HG02870 (cell line): Measurements from ENCODE around the gene MARCHF5.
A peak's percentile ranks its signal among the peaks of the same experiment; 100 is the strongest.

Experiments
- ATAC-seq: cut with Tn5 transposase; IDR thresholded peaks from one replicate; pipeline ENCODE4 v1.9.1; 2021; ENCODE audit warnings: mild to moderate bottlenecking, moderate library complexity; ENCODE audit not compliant: unreplicated experiment

The MARCHF5 gene

GRCh38 chr10:92290837-92291615, at the start of gene MARCHF5, which contains the start of gene CPEB3:
Gene MARCHF5 (plus strand): TSS chr10:92291167. CDS start chr10:92291495, 328 bp downstream.
Gene CPEB3 (minus strand): TSS chr10:92291078. CDS start chr10:92240350, 50,728 bp downstream.
- peak; percentile 99 for ATAC-seq

GRCh38 chr10:92241501-92241900, 49.5 kb upstream of the MARCHF5 start:
- no peak for ATAC-seq

DNA sequence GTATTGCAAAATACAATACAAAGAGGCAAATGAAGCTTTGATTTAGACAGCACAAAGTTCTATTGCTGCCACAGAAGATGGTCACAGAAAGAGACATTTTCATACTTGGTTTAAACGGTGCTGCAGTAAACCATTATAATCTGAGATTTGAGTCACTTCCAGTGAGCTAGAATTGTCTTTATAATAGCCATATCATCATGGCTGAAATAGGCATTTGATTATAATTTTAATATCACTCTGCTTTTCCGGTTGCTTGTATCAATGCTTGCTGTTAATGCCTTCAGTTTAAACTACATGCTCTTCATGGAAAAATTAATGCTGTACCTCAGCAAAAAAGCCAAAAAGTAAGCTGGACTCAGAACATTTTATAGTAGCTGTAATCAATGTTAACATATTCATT, 48.6 kb upstream of the MARCHF5 start:
- ATAC-seq = no peak

DNA sequence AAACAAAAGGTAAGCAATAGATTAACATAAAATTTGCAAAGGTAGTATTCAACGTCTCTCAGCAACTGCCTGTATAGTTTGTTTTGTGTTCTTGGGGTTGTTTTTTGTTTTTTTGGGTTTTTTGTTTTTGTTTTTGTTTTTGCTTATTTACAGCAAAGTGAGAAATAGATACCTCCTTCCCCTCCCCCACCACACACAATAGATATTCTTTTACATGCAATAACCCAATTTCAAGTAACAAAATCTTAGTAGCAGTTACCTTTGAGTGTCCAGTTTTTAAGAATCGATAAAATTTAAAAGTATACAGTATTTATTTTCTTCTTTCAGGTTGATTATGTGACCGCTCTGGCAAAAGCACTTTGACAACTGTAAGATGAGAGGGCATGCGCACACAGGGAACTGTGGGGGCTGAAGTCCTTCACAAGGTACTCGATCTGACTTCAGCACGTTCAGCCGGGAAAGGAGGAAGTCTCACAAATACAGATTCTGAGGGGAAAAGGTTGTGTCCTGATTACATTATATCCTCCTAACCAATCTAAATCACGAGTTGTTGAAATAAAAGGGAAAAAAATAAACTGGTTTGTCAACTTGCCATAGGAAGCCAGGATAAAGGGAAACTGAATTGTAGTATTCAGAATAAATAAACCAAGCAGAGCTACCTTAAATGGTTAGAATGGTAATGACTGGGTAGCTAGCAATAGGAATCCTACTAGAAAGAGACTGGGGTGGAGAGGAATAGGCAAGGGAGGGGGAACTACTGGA, 47.9 kb upstream of the MARCHF5 start:
- peak; percentile 32 for ATAC-seq

- peak; percentile 68 for ATAC-seq
Measured at GRCh38 chr10:92244796-92245195, 46.2 kb upstream of the MARCHF5 start.

- ATAC-seq = no peak
Measured at GRCh38 chr10:92248566-92248965, 42.4 kb upstream of the MARCHF5 start.

- no peak for ATAC-seq
Measured at GRCh38 chr10:92263396-92263795, 27.6 kb upstream of the MARCHF5 start.

GRCh38 chr10:92264249-92264648, 26.7 kb upstream of the MARCHF5 start:
- ATAC-seq = no peak

DNA sequence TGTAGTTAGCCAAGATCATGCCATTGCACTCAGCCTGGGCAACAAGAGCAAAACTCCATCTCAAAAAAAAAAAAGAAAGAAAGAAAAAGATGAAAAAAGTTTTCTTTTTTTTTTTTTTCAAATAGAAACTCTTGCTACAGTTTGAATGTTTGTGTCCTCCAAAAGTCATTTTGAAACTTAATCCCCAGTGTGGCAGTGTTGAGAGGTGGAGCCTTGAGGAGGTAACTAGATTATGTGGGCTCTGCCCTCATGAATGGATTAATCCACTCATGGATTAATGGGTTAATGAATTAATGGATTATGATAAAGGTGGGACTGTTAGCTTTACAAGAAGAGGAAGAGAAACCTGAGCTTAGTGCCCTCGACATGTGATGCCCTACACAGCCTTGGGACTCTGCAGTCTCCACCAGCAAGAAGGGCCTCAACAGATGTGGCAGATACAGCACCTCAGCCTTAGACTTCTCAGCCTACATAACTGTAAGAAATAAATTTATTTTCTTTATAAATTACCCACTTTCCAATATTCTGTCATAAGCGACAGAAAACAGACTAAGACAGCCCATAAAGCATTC, 25.2 kb upstream of the MARCHF5 start:
- ATAC-seq = no peak

DNA sequence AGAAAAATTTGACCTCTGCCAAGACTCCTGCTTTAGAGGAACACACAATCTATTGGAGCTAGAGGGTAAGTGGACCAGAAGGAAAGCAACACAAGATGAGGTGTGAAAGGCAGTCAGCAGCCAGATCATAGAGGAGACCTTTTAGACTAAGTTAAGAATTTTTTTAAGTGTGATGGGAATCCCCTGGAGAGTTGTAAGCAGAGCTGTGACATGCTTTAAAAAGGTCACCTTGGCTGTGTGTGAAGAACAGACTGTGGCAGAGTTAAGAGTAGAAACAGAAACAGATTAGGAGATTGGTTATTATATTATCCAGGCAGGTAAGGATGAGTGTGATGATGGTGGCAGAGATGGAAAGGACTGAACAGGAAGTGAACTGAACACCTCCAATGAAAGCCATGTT, 23.6 kb upstream of the MARCHF5 start:
- no peak for ATAC-seq

DNA sequence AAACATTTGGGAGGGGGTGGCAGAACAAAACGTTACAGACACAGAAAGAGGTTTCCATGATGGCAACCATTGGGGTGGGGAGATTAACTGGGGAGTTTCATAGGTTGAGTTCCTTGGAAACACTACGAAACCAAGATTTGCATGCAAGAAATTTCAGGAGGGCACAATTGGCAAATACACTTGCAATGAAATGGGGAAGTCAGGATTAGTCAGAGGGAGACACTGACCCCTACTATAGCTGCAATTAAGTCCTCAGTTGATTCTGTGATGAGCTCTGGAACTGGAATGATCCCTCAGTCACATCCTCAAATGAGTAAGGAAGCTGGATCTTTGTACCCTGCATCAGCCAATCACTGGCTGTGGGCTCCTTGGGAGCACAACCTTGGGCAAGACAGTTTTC, 22.2 kb upstream of the MARCHF5 start:
- ATAC-seq = no peak

GRCh38 chr10:92274071-92274470, 16.9 kb upstream of the MARCHF5 start:
- ATAC-seq = no peak

DNA sequence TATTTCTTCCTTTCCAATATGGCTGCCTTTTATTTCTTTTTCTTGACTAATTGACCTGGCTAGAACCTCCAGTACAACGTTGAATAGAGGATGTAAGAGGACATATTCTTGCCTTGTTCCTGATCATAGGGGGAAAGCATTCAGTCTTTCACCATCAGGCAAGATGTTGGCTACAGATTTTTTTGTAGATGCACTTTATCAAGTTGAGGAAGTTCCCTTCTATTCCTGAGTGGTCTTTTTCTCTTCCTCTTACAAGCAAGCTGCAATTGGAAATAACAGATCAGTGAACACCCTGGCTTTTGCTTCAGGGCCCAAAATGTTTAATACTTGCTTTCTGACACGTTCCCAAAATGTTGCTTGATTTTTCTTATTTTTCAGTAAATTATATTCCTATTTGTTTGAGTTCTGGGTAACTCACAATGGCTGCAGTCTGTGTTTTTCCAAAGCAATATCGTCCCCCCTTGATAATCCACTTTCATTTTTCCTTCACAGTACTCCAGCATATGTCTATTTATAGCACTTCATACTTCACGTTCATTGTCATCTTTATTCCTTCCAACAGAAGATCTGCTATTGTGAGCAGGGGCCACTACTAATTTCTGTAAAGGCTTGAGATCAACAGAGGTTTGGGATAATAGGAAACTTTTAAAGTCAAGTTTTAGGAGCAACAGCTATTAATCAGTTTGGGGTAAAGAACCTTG, 11.8 kb upstream of the MARCHF5 start:
- no peak for ATAC-seq

- no peak for ATAC-seq
Measured at GRCh38 chr10:92284112-92284704, 6.8 kb upstream of the MARCHF5 start.

DNA sequence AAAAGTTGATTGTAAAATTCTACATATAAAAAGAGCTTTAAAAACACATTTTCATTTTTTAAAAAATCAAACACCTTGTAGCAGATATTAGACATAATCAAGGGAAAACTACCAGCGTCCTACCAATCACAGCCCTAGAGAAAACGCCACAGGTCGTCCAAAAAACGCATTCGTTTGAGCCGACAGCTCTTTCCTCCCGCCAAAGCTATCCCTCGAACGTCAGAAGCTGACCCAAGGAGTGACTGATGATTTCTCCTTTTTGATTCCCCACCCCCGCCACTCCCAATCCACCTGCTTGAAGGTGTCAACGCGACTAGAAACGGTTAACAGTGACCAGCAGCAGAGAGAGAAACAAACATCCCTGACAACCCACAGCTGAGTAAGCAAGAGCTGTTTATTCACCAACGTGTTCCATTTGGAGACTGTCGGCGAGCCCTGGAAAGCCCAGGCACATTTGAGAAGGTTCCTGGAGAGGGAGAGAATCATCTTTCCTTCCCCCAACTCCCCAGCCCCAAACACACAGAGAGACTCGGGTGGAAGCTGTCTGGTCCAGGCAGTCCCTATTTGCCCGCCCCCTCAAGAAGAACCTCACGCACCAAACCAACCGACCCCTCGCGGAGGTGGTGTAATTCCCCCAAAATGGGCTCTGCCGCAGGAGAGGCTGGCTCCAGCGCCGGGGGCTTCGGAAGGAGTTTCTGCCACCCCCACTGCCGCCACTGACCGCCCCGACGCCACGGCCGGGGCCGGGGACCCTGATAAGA, 711 bp upstream of the MARCHF5 start:
- ATAC-seq = peak; percentile 12

GRCh38 chr10:92291616-92291865, 574 bp downstream of the MARCHF5 start:
- no peak for ATAC-seq

DNA sequence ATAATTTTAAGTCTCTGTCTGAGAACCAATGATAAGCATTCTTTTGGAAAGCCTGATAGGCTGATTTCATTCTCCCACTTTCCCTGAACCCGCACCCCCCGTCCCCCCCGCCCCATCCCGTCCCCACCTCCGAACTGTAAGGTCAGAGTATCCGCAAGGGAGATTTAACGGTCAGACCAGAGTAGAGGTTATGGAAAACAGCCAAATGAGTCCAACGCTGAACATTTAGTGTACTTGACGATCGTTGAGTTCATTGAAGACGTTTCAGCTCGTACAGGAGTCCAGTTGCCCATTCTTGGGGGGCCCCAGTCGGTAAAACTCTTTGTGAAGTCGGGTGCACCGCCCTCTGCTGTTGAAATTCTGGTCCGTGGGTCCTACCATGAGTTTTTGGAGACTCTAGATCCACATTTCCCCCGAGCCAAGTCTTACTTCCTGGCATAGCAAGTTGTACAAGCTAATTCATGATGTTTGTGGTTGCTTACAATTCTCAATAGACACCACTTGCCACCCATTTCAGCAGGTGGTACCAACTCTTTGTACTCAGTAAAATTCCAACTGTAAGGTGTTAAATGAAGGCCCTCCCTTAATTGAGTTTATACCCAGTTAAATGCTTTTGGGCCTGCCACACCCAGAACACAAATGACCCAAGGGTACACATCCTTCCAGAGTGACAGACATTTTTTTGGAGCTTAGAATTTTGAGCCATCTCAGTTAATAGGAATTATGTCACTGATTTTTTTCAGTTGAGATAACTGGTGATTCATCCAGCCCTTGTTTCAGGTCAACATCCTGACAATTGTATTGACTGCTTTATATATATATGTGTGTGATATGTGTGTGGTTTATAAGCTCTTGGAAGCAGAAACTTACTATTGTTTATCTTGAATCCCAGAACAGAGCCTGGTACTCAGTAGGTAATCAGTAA, 1.2 kb downstream of the MARCHF5 start:
- no peak for ATAC-seq

DNA sequence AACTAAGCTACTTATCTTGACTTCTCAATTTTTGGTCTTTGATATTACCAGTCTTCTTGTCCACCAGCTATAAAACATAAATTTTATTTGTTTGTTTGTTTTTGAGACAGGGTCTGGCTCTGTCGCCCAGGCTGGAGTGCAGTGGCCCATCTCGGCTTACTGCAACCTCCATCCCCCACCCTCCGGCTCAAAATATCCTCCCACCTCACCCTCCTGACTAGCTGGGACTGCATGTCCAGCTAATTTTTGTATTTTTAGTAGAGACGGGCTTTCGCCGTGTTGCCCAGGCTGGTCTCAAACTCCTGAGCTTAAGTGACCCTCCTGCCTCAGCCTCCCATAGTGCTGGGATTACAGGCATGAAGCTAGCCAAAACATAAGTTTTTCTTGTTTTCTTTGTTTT, 7.5 kb downstream of the MARCHF5 start:
- no peak for ATAC-seq

GRCh38 chr10:92303096-92303495, 12.1 kb downstream of the MARCHF5 start:
- no peak for ATAC-seq
